BJ (cell line): ENCODE measurements around the gene DUSP6. TPM values are rescaled to one million over a fixed set of nuclear protein-coding genes. Genes with fewer than 3 reads are reported as not detected.

Experiments
- CTCF ChIA-PET: fragments of 350-600 bp; formaldehyde crosslinking; extraction: SDS; loops from one replicate; lab custom pipeline; 2021; ENCODE audit warnings: antibody characterized with exemption, inconsistent platforms; lab: Yijun Ruan, JAX
- POLR2A ChIA-PET: fragments of 300-600 bp; sonication (Branson Sonifier 250); formaldehyde crosslinking; extraction: SDS; loops from one replicate; lab custom pipeline; 2021; ENCODE audit warnings: antibody characterized with exemption; lab: Charles Lee
- DNase-seq: peaks from one replicate; pipeline ENCODE4 v3.0.0-alpha.2; 2011; ENCODE audit warnings: low read depth
- H3K27me3 ChIP-seq: 2 replicates; pipeline ENCODE4 v1.6.0; 2011; ENCODE audit warnings: low read length; ENCODE audit not compliant: control insufficient read depth, insufficient read depth
- H3K36me3 ChIP-seq: 2 replicates; pipeline ENCODE4 v1.5.1; 2011; ENCODE audit warnings: low read length; ENCODE audit not compliant: control insufficient read depth, insufficient read depth
- H3K4me3 ChIP-seq: 2 replicates; pipeline ENCODE4 v1.5.1; 2011; ENCODE audit warnings: low read depth, mild to moderate bottlenecking, control low read depth, low read length
- CTCF ChIP-seq: IDR thresholded peaks from 2 replicates; pipeline ENCODE4 v1.5.1; 2011; ENCODE audit warnings: low read depth, mild to moderate bottlenecking, control low read depth, inconsistent platforms, low read length, moderate library complexity; ENCODE audit not compliant: insufficient read depth
- polyA plus RNA-seq: library from polyadenylated mRNA; depleted of rRNA; stranded (reverse); fragments of >200 nt; gene quantifications from 2 replicates; pipeline ENCODE4 v1.2.3, GENCODE V29; 2011

Gene DUSP6
- polyA plus RNA-seq, 1 experiment, result 26.6 TPM

DNA sequence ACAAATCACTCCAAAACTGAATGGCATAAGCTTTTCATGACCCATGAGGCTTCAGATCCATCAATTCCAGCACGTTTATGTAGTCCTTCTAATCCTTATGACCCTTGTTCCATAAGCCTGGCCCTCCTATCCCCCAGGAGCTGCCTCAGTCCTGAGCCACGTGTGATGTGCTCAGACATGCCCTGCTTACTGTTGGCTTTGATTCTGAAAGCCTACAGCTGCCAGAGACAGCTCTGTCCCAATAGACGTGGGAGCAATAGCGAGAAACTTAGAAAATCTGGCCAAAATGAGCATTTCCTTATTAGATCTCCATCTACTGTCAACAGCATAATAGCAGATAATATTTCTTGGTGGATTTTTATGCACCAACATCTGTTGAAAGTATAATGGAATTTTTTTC is 33.2 kb downstream of the DUSP6 start:
- TF ChIP-seq CTCF, result no peak
- CTCF ChIA-PET, result no interaction called here
- no peaks in the 10 kb centered on the region for H3K36me3 ChIP-seq
- no peak for DNase-seq
- POLR2A ChIA-PET, result no interaction called here
- H3K4me3 ChIP-seq, result no peak overlapping the region
- no peaks in the 10 kb centered on the region for H3K27me3 ChIP-seq

- DNase-seq, result no peak
- no peaks in the 10 kb centered on the region for H3K36me3 ChIP-seq
- H3K4me3 ChIP-seq, result no peak overlapping the region
- ChIA-PET POLR2A (no interaction called here), CTCF (interaction anchor here (0.6 to 1.6 kb wide), 4 partner anchors 8 to 154 kb away, joined by 3 to 4 read pairs (median 4); no protein-coding TSS in a partner anchor)
- no peak for TF ChIP-seq CTCF
- no peaks in the 10 kb centered on the region for H3K27me3 ChIP-seq
These were observed 35.6 kb downstream of the DUSP6 start for GRCh38 chr12:89316705-89317139.

GRCh38 chr12:89314060-89314761 is 38.1 kb downstream of the DUSP6 start:
- no peaks in the 10 kb centered on the region for H3K27me3 ChIP-seq
- TF ChIP-seq CTCF, result no peak
- no peaks in the 10 kb centered on the region for H3K36me3 ChIP-seq
- POLR2A ChIA-PET, result no interaction called here
- CTCF ChIA-PET, result interaction anchor here (0.7 to 1.0 kb wide), 2 partner anchors 28 to 66 kb away, joined by 3 read pairs; no protein-coding TSS in a partner anchor
- DNase-seq, result no peak
- no peak overlapping the region for H3K4me3 ChIP-seq

- ChIA-PET POLR2A (no interaction called here), CTCF (no interaction called here)
- TF ChIP-seq CTCF, result no peak
- no peak for DNase-seq
- Histone ChIP-seq H3K36me3 (no peaks in the 10 kb centered on the region), H3K27me3 (no peaks in the 10 kb centered on the region), H3K4me3 (no peak overlapping the region)
These were observed 40.5 kb downstream of the DUSP6 start for GRCh38 chr12:89311703-89312293.

DNA sequence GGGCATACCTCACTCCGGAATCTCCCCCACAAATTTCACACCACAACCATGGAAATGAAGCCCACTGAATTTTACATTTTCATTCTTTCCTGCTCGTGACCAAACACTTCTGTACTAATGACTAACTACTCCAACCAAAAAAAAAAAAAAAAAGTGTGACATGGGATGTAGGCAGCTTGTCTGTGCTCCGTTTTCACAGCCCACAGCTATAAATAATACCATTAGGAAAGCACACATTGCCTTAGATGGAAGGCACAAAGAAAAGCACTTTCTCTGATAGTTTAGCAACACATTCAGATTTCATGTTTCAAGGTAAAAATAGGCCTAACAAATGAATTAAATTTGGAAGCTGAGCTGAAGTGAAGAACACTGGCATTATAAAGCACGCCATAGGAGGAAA is 42.5 kb downstream of the DUSP6 start:
- TF ChIP-seq CTCF, result no peak
- no peak for DNase-seq
- Histone ChIP-seq H3K4me3 (no peak overlapping the region), H3K36me3 (no peaks in the 10 kb centered on the region), H3K27me3 (no peaks in the 10 kb centered on the region)
- ChIA-PET CTCF (interaction anchor here (0.6 kb wide), 1 partner anchor 21 kb away, joined by 3 read pairs; no protein-coding TSS in a partner anchor), POLR2A (no interaction called here)
